GM18505 (cell line): ENCODE data around the gene SGPP2.

ENCODE experiments used
- ATAC-seq: cut with Tn5 transposase; IDR thresholded peaks from one replicate; pipeline ENCODE4 v1.9.1; 2021; ENCODE audit not compliant: unreplicated experiment
- POLR2A ChIP-seq: IDR thresholded peaks from 4 replicates; pipeline ENCODE4 v1.6.1; 2011; ENCODE audit warnings: borderline replicate concordance; ENCODE audit not compliant: insufficient read depth, insufficient read length; ENCODE audit errors: extremely low read depth

Gene SGPP2

DNA sequence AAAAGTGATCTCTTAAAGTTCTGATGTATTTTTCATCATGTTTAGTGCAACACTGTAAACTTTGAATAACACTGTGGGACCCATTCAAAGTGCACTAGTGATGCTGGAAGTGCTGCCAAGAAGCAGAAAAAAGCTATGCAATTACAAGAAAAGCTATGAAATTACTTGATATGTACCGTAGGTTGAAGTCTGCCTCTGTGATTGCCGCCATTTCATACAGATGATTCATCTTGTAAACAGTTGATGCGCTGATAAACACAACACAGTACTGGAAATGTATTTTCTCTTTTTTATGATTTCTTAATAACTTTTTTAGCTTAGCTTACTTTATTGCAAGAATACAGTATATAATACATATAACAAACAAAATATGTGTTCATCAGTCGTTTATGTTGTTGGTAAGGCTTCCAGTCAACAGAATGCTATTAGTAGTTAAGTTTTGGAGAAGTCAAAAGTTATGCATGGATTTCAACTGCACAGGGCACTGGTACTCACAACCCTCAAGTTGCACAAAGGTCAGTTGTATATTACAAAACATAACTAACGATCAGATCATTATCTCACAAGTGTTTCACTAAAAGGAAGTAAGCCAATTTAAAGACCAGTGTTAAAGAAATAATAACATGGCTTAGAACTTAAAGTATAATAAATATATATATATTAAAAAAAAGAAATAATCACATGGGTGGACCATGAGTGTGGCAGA lies 82.0 kb downstream of the SGPP2 start:
- no peak for ATAC-seq
- TF ChIP-seq POLR2A: no peak

DNA sequence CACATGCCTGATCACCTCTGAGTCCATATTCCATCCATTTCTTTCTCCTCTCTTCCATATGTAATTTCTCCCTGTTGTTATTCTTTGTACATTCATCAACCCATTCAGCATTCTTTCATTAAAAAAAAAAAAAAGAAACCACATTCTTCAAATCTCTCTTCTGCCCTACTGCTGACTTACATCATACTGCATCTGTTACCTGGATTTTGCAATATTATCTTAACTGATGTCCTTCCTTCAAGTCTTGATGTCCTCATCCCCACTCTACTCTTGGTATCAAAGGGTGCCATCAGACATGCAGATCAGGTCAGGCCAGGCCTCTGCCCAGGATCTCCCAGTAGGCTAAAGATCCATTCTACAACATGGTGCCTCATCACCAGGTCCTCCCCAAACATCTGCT lies 90.6 kb downstream of the SGPP2 start:
- no peak for ATAC-seq
- TF ChIP-seq POLR2A: no peak

DNA sequence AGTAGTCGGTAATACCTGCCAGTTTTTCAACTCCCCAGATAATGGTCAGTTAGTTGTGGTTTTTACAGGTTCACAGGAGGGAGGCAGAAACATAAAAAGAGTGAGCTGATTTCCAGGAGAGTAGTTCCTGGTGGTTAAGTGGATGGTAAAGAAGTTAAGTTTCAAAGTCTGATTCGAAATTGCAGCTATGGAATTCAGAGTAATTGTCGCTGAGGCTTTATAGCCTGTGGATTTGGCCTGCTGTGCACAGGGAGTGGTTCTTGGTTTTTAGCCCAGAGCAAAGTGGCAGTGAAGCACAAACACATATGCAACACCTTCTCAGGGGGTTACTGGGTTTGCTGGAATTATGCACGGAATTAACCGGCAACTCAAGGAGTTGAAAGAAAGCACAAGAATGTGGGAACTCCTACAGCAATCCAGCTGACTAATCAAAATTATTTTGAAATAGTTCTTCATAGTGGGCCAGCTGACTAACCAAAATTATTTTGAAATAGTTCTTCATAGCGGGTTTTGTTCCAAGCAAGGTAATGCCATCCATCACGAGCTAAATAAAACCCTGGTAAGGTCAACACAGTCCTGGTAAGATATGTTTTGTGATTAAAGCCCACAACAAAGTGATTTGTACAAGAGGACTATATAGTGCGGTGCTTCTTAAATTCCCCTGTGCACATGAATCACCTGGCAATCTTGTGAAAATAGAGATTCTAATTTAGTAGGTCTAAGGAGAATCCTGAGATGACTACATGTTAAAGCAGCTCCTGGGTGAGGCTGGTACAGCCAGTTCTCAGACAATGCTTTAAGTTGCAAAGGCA lies 94.4 kb downstream of the SGPP2 start:
- no peak for ATAC-seq
- TF ChIP-seq POLR2A: no peak

DNA sequence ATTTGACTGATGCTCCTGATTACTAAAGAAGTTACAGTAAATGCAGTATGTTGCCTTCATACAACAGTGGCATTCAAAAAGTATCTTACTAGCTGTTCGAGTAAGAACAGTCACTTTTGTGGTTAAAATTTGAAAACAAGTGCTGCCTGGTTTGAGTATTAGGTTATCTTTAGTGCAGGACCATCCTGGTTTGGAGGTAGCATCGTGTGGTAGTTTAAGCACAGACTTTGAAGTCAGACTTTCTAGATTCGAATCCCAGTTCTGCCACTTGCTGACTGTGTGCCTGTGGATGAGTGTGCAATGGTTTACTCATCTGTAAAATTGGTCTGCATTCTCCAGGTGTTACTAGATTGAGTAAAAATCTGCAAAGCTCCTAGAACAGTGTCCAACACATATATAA lies 96.8 kb downstream of the SGPP2 start:
- ATAC-seq: peak; percentile 63
- TF ChIP-seq POLR2A: no peak

DNA sequence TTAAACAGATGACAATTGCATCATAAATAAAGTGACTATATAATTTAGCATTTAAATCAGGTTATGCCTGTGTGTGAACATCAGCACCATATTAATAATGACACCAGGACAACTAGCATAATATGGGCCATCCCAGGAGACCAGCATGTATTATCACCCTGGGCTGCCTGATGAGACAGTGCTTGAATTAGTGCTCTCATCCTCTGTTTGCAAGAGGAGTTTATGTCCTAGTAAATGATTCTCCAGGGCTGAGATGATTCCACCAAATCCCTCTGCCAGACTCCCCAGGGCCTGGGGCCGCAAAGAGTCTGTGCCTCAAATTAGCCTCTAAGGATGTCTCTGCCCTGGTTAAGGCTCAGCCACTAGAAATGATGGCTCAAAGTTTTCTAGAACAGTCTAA lies 97.7 kb downstream of the SGPP2 start:
- TF ChIP-seq POLR2A: no peak
- ATAC-seq: no peak

DNA sequence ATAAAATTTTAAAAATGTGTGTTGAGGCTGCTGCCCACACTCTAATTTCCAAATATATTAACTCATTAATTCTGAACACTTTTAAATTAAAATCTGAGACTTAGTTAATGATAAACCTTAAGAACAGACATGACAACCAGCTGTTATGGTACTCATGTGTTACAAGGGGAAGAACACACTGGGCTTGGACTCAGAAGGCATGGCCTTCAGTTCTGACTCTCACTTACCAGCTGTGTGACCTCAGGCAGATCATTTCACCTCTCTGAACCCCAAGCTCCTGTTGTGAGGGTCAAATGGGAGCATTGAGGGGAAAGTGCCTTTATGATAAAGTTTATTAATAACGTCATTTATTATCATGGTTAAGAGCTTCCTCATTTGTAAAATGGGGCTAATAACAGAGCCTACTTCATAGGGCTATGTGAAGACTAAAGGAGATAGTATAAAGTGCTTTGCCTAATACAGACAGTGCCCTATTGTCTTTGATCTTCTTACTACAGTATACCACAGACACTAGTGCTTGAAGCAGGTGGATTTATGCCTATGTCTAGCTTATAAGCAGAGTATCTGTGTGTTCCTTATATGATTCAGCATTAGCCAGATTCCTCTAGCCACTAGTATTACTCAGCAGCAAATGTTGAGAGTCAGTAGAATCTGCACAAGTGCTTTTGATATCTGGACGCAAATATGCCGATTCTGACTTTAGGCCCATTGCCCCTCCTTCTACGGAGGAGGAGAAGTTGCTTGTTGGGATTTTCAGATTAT lies 99.6 kb downstream of the SGPP2 start:
- TF ChIP-seq POLR2A: no peak
- ATAC-seq: peak; percentile 47

DNA sequence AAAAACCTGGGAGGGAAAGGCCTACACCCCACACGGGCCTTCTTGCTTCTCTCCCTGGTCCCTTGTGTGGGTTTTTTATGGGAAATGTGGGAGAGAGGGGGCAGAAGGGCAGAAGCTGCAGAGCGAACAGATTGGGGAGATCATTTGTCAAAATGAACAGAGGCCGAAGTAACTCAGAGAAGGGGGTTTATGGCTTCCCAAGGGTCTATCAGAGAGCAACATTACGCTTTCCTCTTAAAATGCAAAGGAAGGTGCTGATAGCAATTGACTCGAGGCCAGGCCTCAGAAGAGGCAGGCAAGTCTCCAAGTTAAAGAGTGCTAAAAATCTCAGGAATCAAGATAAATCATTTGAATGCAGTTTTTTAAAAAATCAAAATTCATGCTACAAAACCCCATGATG lies 101.5 kb downstream of the SGPP2 start:
- TF ChIP-seq POLR2A: no peak
- no peak for ATAC-seq

DNA sequence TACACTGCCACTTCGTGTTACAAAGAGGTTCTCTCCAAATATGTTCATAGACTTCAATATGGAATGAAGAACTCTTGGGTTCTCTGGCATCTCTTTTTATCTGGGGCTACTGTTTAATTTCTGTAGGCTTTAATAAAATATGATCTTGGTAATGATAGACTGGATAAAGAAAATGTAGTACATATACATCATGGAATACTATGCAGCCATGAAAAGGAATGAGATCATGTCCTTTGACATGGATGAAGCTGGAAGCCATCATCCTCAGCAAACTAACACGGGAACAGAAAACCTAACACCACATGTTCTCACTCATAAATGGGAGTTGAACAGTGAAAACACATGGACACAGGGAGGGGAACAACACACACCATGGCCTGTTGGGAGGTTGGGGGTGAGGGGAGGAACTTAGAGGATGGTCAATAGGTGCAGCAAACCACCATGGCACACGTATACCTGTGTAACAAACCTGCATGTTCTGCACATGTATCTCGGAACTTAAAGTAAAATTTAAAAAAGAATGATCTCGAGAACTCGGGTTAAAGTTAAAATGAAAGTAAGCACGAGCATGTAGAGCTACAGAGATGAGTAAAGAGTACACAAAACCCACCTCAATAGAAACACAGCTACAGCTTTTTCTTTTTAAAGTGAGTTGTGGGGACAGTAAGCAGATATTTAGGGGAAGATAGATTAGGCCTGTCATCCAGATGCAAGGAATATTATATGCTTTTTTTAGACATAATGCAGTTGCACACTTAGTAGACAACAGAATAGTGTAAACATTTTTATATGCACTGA lies 102.3 kb downstream of the SGPP2 start:
- no peak for ATAC-seq
- TF ChIP-seq POLR2A: no peak

DNA sequence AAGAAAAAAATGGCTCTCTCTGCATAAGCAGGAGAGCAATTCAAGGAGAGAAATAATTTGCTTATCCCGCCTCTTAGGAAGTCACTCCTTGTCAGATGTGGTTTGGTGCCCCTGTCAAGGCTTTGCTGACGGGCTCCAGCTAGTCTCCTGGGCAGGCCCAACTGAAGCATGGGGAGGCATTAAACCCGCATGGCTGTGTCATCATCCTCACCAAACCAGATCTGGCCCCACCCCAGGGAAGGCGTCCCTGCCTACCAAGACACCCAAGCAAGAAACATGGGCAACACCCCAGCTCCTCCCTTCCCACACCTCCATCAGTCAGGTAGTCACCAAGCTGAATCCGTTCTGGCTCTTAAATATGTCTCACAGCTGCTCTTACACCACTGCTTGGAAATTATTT lies 108.0 kb downstream of the SGPP2 start:
- ATAC-seq: no peak
- no peak for TF ChIP-seq POLR2A

DNA sequence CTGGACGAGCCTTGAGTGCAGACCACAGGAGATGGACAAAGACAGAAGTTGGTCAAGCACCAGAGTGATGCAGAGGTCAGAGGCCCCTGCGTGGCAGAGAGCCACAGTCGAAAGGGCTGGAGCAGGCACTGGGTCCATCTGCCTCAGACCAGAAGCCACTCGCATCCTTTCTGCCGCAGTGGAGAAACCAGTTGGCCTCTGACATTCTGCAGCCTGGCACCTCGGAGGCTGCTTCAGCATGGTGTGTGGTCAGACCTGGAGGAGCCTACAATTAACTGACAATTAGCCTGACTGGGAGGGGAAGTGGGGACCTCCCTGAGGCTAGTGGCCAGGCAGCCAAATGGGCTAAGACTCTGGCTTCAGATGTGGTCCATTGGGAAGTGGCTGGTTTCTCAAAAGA lies 111.1 kb downstream of the SGPP2 start:
- TF ChIP-seq POLR2A: no peak
- no peak for ATAC-seq

DNA sequence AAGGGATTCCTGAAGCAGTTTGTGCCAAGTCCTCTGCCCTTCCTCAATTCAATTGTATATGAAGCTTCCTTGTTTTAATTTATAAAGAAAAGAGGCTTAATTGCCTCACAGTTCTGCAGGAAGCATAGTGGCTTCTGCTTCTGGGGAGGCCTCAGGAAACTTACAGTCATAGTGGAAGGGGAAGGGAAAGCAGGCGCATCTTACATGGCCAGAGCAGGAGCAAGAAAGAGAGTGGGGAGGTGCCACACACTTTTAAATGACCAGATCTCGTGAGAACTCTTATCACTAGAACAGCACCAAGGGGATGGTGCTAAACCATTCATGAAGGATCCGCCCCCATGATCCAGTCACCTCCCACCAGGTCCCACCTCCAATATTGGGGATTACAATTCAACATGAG lies 114.2 kb downstream of the SGPP2 start:
- TF ChIP-seq POLR2A: no peak
- ATAC-seq: no peak

DNA sequence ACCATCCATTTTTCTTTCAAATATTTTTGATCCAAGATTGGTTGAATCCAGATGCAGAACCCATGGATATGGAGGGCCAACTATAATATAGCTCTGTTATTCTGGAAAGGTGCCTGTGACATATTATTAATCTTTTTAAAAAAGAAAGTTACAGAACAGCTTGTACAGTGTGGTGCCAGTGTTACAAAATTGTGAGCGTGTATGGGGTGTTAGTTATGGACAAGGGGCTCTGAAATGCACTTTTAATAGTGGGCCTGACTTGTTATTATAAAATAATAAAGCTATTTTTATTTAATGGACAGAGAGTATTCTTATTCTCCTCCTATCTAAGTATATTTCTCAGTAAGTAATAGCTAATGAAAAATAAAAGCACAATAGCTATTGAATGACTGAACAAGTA lies 120.3 kb downstream of the SGPP2 start:
- no peak for ATAC-seq
- no peak for TF ChIP-seq POLR2A
